Esophagus muscularis mucosa (tissue), 3 donors: ENCODE results near the gene SERHL2.
"Not testable (repeated sequence)": the region's sequence is repeated elsewhere in the genome, so short reads cannot be mapped to it uniquely, and the experiment has no call there.

Experiments
- CTCF ChIP-seq, 3 experiments: fragments of 200-600 bp in 2 of 3; fragments of 450-650 bp in 1 of 3; sonication (generic) in 2 of 3; IDR thresholded peaks; one replicate each; pipeline ENCODE4 v1.5.1; 2017 to 2019; ENCODE audit warnings: antibody characterized with exemption in 3 of 3, mild to moderate bottlenecking in 2 of 3, moderate library complexity in 1 of 3
- EP300 ChIP-seq: sonication (generic); formaldehyde crosslinking; IDR thresholded peaks from one replicate; pipeline ENCODE4 v1.6.1; 2017; ENCODE audit warnings: antibody characterized with exemption

DNA sequence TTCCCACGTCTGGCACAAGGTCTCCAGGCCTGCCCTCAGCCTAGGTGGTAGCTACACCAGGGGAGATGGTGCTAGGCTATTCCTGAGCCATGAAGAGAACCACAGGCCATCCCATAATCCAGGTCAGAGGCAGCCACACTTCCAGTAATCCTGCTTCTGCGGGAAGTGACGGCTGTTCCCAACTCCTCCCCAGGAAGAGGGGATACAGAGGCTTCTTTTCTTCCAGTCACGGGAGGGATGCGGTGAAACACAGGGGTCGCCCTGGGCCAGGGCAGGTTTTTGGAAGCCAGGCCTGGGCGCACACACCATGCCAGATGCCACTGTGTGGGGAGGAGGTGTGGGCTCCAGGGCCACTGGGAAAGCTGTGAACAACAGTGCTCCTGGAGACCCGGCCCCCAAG is 38.5 kb upstream of the SERHL2 start:
- not testable (repeated sequence) for TF ChIP-seq CTCF (IDR thresholded peaks at IDR 0.05); EP300
